ENCODE measurements around the gene PRKCG.

Gene PRKCG

DNA sequence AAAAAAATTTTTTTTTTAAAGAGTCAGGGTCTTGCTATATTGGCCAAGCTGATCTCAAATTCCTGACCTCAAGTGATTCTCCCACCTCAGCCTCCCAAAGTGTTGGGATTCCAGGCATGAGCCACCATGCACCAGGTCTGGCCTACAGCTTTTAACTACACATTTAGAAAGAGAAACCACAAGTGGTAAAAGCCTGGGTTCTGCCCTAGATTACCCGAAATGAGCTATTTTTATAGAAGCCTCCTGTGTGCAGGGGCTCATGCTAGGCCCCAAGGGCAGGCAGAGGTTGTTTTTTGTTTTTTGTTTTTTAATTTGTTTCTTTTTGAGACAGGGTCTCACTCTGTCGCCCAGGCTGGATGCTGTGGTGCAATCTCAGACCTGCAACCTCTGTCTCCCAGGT lies 28.3 kb upstream of the PRKCG start:
- POLR2A ChIA-PET: interaction anchor here (0.7 to 1.3 kb wide), 2 partner anchors 12 to 14 kb away, joined by 3 to 6 read pairs; partner anchors contain the start of gene MYADM
- TF ChIP-seq, protein P1, sequence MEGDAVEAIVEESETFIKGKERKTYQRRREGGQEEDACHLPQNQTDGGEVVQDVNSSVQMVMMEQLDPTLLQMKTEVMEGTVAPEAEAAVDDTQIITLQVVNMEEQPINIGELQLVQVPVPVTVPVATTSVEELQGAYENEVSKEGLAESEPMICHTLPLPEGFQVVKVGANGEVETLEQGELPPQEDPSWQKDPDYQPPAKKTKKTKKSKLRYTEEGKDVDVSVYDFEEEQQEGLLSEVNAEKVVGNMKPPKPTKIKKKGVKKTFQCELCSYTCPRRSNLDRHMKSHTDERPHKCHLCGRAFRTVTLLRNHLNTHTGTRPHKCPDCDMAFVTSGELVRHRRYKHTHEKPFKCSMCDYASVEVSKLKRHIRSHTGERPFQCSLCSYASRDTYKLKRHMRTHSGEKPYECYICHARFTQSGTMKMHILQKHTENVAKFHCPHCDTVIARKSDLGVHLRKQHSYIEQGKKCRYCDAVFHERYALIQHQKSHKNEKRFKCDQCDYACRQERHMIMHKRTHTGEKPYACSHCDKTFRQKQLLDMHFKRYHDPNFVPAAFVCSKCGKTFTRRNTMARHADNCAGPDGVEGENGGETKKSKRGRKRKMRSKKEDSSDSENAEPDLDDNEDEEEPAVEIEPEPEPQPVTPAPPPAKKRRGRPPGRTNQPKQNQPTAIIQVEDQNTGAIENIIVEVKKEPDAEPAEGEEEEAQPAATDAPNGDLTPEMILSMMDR (IDR thresholded peaks at IDR 0.05; ENCODE audit: control extremely low read depth, extremely low read depth, low read depth, missing control alignments): no peak
- no peak for DNase-seq (ENCODE audit: extremely low spot score)
- CTCF ChIA-PET: interaction anchor here (0.8 to 1.6 kb wide), 7 partner anchors 10 to 176 kb away, joined by 3 to 6 read pairs (median 5); partner anchors contain the start of gene MYADM

DNA sequence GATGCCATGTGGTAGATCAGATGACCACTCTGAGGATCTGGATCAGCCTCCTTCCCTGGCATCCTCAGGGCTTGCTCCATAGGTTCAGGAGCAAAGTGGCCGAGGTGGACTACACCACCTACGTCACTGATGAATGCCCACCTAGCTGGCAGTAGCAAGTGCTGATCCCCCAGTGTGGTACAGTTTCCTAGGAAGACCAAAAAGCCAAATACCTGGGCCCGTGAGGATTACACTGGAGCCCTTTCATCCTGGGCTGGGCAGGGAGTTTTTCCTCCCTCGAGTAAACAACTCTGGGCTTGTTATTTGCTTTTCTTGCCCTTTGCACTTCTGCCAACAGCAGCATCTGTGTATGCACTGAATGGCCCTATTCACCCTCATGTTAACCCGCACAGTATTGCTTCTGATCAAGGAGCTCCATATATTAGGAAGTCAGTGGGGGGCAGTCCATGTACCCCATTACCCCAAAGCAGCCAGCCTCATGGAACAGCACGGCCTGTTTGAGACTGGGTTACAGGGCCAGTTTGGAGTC lies 17.6 kb upstream of the PRKCG start:
- DNase-seq (ENCODE audit: extremely low spot score): no peak
- TF ChIP-seq, protein P1 (IDR thresholded peaks at IDR 0.05; ENCODE audit: control extremely low read depth, extremely low read depth, low read depth, missing control alignments): no peak
- CTCF ChIA-PET: interaction anchor here (1.6 kb wide), 1 partner anchor 11 kb away, joined by 5 read pairs; no protein-coding TSS in a partner anchor
- POLR2A ChIA-PET: no interaction called here

DNA sequence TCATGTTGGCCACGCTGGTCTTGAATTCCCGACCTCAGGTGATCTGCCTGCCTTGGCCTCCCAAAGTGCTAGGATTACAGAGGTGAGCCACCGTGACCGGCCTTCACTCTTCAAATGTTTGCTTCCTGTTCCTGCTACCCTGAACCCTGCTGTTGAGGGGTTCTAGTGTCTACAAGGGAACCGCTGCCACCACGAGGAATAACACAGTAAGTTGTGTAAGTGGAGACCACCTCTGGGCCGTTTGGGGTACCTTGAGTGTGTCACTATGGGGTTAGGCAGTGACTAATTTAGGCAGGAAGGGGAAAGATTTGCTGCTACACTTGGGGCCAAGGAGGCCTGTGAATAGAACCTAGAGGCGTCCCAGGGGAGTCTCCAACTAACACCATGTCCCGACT lies 16.5 kb upstream of the PRKCG start:
- POLR2A ChIA-PET: interaction anchor here (0.9 to 1.0 kb wide), 2 partner anchors 12 to 14 kb away, joined by 3 read pairs; no protein-coding TSS in a partner anchor
- CTCF ChIA-PET: no interaction called here
- TF ChIP-seq, protein P1 (IDR thresholded peaks at IDR 0.05; ENCODE audit: control extremely low read depth, extremely low read depth, low read depth, missing control alignments): no peak
- DNase-seq (ENCODE audit: extremely low spot score): no peak

DNA sequence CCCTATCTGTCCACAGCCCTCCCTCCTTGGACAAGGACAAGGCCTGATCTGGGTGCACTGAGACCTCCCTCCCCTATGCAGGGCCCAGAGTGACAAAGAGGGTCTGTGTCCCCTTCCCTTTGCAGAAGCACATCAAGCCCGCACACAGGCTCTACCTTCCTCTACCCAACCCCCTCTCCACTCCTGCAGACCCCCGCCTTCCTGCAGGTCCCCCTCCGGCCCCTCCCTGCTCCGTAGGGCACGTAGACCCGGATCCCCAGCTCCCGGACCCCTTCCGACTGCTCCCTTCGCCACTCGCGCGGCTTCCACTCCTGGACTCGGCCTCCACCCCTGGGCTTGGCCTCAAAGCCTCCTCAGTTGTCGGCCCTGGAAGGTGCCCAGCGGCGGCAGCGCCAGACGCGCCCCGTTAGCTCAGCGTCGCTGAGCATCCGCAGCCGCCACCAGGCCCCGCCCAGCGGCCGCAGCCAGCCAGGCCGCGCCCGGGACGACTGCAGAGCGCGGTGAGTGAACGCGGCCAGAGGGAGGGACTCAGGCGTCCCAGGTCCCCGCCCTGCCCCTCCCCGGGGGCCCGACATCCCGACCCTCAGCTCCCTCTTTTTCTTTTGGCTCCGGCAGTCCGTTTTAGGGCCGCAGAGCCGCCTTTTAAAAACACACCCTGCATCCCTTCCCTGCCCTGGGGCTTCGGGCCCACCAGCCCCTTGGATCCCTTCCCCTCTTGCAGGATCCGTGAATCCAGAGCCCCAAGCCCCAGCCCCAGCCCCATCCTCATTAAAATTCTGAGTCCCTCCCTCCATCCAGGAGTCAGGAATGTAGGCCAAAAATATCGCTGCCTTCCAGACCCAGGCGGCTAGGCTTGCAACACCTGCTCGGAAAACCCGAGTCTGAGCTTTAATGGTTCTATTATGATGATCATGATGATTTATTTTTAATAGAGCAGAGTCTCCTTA lies 15.8 kb upstream of the PRKCG start:
- CTCF ChIA-PET: interaction anchor here (1.0 kb wide), 1 partner anchor 153 kb away, joined by 3 read pairs; no protein-coding TSS in a partner anchor
- peak; percentile 63 for DNase-seq (ENCODE audit: extremely low spot score)
- POLR2A ChIA-PET: interaction anchor here (0.9 to 1.0 kb wide), 2 partner anchors 13 to 15 kb away, joined by 3 read pairs; no protein-coding TSS in a partner anchor
- TF ChIP-seq, protein P1 (IDR thresholded peaks at IDR 0.05; ENCODE audit: control extremely low read depth, extremely low read depth, low read depth, missing control alignments): no peak

DNA sequence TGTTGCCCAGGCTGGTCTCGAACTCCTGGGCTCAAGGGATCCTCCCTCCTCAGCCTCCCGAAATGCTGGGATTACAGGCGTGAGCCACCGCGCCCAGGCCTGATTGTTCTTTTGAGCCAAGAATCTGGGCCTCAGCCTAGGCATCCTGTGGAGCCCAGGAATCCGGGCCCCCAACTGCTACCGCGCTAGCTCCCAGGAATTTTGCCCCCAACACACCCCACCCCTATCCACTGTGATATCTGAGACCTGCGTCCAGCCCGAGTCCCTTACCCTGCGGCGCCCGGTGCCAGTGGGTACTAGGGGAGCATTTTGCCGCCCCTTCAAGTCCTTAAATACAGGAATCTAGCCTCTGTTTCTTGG lies 15.2 kb upstream of the PRKCG start:
- TF ChIP-seq, protein P1 (IDR thresholded peaks at IDR 0.05; ENCODE audit: control extremely low read depth, extremely low read depth, low read depth, missing control alignments): no peak
- ChIA-PET POLR2A (interaction anchor here (1.1 to 2.1 kb wide), 2 partner anchors 13 to 270 kb away, joined by 6 to 9 read pairs; partner anchors contain the start of gene CNOT3), CTCF (interaction anchor here (1.0 kb wide), 2 partner anchors 152 to 163 kb away, joined by 3 read pairs; no protein-coding TSS in a partner anchor)
- DNase-seq (ENCODE audit: extremely low spot score): no peak

All from GM10248 (cell line).